ENCODE data around the gene ADSL.

The ADSL gene

GRCh38 chr22:40361100-40361499 is 14.8 kb downstream of the ADSL start:
- TF ChIP-seq CTCF (IDR thresholded peaks at IDR 0.05) = no peak

GRCh38 chr22:40363059-40363458 is 16.8 kb downstream of the ADSL start:
- TF ChIP-seq CTCF (IDR thresholded peaks at IDR 0.05) = no peak

GRCh38 chr22:40364431-40364830 is 18.1 kb downstream of the ADSL start:
- no peak for TF ChIP-seq CTCF (IDR thresholded peaks at IDR 0.05)

GRCh38 chr22:40366068-40366467 is 19.8 kb downstream of the ADSL start:
- TF ChIP-seq CTCF (IDR thresholded peaks at IDR 0.05) = no peak

GRCh38 chr22:40367342-40367741 is 21.0 kb downstream of the ADSL start:
- TF ChIP-seq CTCF (IDR thresholded peaks at IDR 0.05) = no peak

- no peak for TF ChIP-seq CTCF (IDR thresholded peaks at IDR 0.05)
Measured at GRCh38 chr22:40368016-40368415, 21.7 kb downstream of the ADSL start.

GRCh38 chr22:40368836-40369235 is 22.5 kb downstream of the ADSL start:
- no peak for TF ChIP-seq CTCF (IDR thresholded peaks at IDR 0.05)

- no peak for TF ChIP-seq CTCF (IDR thresholded peaks at IDR 0.05)
Measured at GRCh38 chr22:40374567-40374966, 28.3 kb downstream of the ADSL start.
